DMS53 (cell line): ENCODE results near the gene SAC3D1.

Experiments
- DNase-seq: peaks from one replicate; lab custom pipeline; 2025; lab: John Stamatoyannopoulos, UW

Gene SAC3D1

GRCh38 chr11:65089621-65090020, 48.6 kb downstream of the SAC3D1 start:
- no peak for DNase-seq

GRCh38 chr11:65090628-65091027, 49.6 kb downstream of the SAC3D1 start:
- no peak for DNase-seq
